Measurements from ENCODE around the gene KLHDC3.

The KLHDC3 gene

GRCh38 chr6:43059168-43060033, 45.4 kb downstream of the KLHDC3 start, which contains the start of the genes KLC4 and MRPL2:
Gene KLC4 (plus strand): TSS chr6:43059631. CDS start chr6:43061336, 1,705 bp downstream.
Gene MRPL2 (minus strand): TSS chr6:43059434. CDS start chr6:43059381, 53 bp downstream.
- DNase-seq (ENCODE audit: low spot score): peak; percentile 99

- no peak for DNase-seq (ENCODE audit: low spot score)
Observed at GRCh38 chr6:43060034-43060754, 46.1 kb downstream of the KLHDC3 start.

GRCh38 chr6:43060755-43061633, 46.9 kb downstream of the KLHDC3 start:
- DNase-seq (ENCODE audit: low spot score): no peak

- DNase-seq (ENCODE audit: low spot score): no peak
Observed at GRCh38 chr6:43061861-43062260, 47.8 kb downstream of the KLHDC3 start.

GRCh38 chr6:43062818-43063217, 48.8 kb downstream of the KLHDC3 start:
- DNase-seq (ENCODE audit: low spot score): no peak

GRCh38 chr6:43070028-43070632, 56.1 kb downstream of the KLHDC3 start:
- peak; percentile 79 for DNase-seq (ENCODE audit: low spot score)
